ENCODE data around the gene TUSC2.

DNA sequence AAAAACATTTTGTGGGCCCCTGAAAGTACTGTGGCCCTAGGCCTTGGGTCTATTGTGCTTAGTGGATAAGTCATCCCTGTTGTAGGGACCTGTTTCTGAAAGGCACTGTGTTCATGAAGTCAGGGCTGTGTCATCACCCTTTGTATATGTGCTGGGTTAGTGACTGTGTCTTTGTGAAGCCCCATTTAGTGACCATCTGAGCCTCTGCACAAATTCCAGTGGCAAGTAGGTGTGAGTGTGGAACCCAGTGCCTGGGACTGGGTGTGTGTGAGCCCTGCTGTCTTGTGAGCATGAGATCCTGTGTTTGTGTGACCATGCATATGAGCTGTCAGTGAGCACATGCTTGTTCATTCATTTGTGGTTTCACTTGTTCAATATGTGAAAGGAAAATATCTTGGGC lies 23.4 kb downstream of the TUSC2 start:
- TF ChIP-seq POLR2A (IDR thresholded peaks at IDR 0.05) (no peak), CTCF (IDR thresholded peaks at IDR 0.05) (no peak)
